ENCODE results near the gene RPS21.

DNA sequence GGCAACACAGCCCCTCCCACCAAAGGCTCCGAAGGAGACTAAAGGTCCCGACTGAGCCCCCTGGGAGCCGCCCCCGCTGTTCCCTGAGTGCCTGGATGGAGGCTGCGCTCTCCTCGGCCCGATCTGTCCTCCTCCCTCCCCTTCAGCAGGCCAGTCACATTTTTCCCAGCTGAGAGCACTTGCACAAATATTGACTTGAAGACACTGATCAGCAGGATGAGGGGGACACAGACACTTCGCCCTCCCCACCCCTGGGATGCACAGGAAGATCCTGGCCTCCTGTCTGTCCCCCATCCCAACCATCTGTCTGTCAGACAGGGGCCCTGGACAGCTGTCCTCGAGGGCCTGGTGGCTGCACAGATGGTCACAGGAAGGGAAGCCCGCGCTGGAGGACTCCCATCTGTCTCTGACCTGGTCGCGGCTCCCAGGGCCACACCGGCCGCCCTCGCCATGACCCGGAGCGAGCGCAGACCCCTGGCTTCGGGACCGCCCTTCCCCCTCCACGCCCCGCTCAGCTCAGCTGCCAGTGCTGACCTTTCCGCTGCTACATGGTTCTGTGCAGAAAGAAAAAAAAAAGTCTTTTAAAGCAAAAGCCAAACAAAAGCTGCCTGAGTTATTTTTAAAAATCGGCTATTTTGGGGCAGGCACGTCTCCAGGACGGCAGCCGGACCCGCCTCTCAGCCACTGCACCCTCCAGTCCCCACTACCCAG lies 30.9 kb upstream of the RPS21 start:
- TF ChIP-seq CTCF (IDR thresholded peaks at IDR 0.05) = no peak
- no peak for TF ChIP-seq POLR2A (IDR thresholded peaks at IDR 0.05)
